ENCODE measurements around the gene OBSCN.

Gene OBSCN

DNA sequence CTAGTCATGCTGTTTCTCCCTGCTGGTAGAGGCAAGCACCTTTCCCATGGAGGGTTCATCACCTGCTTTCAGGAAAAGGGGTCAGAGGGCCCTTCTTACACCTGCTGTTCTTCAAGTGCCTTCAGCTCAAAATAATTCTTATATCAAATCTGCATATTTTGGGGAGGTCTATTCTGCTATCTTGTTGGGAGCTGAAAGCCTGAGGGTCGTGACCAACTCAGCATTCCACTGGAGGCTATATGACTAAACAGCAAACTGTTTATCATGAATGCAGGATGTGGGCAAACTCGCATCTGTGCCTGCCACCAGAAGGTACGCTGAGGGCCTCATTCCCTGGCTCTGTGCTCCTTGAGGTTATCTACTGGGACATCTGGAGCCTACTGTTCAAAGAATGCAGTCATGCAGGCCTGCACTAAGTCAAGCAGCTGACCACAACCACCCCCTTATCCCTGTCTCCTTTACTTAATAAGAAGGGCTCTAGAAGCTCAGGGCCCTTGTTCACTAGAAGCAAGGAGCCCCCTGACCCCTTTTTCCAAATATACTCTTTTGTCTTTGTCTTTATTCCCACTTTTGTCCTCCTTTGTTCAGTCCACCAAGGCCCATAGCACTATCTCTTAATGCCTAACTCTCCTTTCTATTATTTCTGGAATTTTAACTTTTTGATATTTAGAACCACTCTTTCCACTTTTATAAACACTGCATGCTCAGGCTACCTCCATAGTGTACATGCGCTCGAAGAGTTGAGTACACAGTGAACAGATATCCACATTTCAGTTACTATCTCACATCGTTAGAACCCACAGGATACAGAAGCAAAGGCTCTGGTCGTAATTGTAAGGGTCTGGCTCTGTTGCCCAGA lies 213.4 kb downstream of the OBSCN start:
- no peak overlapping the region for H3K4me3 ChIP-seq (replicated peaks; ENCODE audit: low read depth, low read length)
- DNase-seq (ENCODE audit: extremely low read depth, low read depth) = no peak
- TF ChIP-seq, protein P1, sequence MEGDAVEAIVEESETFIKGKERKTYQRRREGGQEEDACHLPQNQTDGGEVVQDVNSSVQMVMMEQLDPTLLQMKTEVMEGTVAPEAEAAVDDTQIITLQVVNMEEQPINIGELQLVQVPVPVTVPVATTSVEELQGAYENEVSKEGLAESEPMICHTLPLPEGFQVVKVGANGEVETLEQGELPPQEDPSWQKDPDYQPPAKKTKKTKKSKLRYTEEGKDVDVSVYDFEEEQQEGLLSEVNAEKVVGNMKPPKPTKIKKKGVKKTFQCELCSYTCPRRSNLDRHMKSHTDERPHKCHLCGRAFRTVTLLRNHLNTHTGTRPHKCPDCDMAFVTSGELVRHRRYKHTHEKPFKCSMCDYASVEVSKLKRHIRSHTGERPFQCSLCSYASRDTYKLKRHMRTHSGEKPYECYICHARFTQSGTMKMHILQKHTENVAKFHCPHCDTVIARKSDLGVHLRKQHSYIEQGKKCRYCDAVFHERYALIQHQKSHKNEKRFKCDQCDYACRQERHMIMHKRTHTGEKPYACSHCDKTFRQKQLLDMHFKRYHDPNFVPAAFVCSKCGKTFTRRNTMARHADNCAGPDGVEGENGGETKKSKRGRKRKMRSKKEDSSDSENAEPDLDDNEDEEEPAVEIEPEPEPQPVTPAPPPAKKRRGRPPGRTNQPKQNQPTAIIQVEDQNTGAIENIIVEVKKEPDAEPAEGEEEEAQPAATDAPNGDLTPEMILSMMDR (IDR thresholded peaks at IDR 0.05; ENCODE audit: low read depth, low read length, missing control alignments) = no peak

DNA sequence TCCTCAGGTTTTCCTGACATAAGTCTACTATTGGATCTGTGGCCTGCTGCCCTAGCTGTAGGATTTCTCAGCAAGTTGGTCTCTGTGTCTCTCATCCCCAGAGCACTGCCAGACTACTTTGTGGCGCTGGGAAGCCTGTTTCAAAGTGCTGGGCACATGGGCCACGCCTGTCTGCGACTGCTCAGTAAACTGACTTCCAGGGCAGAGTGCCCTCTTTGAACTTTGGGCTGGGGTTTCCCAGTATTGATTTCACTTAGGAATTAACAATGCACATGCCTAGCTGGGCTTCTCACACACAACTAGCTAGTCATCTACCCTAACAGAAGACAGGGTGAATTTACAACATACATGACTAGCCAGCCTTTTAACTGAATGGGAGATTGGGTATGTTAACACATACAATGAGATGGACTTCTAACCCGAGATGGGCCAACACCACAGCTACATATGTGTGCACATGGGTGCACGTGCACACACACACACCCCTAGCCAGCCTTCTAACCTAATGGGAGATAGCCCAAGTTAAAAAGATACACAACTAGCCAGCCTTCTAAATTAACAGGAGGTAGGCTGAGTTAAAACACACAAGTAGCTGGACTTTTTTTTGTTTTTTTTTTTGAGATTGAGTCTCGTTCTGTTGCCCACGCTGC lies 215.7 kb downstream of the OBSCN start:
- H3K4me3 ChIP-seq (replicated peaks; ENCODE audit: low read depth, low read length) = no peak overlapping the region
- TF ChIP-seq, protein P1 (IDR thresholded peaks at IDR 0.05; ENCODE audit: low read depth, low read length, missing control alignments) = no peak
- no peak for DNase-seq (ENCODE audit: extremely low read depth, low read depth)

DNA sequence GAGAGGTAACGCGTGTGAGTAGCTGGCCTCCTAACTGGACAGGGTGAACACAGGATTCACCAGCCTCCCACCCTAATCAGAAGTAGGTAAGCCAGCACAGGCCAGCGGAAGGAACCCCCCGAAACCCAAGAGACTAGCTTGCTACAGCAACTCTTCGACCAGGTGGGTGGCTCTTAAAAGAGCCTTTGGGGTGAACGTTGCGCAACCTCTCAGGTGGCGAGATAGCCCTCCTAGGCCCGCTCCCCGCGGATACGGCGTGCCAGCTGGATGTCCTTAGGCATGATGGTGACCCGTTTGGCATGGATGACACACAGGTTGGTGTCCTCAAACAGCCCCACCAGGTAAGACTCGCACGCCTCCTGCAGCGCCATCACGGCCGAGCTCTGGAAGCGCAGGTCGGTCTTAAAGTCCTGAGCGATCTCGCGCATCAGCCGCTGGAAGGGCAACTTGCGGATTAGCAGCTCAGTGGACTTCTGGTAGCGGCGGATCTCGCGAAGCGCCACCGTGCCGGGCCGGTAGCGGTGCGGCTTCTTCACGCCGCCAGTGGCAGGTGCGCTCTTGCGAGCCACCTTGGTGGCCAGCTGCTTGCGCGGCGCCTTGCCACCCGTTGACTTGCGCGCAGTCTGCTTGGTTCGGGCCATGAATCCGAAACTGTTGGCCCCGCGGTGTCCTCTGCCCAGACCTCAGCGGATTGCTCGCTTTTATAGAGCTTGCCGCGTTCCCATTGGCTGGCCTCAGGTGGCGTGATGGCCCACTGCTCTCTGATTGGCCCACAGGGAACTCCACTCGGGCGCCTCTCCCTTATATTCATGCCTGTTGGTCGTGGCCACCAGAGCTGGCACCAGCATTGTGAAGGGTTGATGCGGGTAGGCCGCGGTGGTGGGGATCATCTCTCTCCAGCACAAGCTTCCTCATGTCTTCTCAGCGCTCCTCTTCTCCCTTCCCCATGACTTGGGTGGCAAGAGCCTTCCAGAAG lies 217.1 kb downstream of the OBSCN start:
- TF ChIP-seq, protein P1 (IDR thresholded peaks at IDR 0.05; ENCODE audit: low read depth, low read length, missing control alignments) = no peak
- H3K4me3 ChIP-seq (replicated peaks; ENCODE audit: low read depth, low read length) = no peak overlapping the region
- no peak for DNase-seq (ENCODE audit: extremely low read depth, low read depth)

DNA sequence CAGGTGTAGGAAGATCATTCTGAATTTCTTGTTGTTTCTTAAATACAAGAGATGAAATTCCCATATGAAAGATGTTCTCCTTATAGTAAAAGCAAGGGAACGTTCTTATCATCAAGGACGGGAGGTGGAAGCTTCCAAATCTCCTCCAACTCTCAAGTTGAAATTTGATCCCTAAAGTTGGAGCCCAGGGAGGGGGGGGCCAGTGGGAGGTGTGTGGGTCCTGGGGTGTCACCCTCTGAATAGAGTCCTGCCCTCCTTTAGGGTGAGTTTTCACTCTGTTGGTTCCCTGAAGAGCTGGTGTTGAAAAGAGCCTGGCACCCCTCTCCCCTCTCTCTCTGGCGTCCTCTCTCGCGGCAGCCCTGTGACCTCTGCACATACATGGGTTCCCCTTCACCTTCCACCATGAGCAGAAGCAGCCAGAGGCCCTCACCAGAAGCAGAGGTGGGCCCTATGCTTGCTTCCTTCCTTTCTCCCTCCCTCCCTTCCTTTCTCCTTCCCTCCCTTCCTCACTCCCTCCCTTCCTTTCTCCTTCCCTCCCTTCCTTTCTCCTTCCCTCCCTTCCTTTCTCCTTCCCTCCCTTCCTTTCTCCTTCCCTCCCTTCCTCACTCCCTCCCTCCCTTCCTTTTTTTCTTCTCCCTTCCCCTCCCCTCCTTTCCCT lies 218.8 kb downstream of the OBSCN start:
- DNase-seq (ENCODE audit: extremely low read depth, low read depth) = no peak
- TF ChIP-seq, protein P1 (IDR thresholded peaks at IDR 0.05; ENCODE audit: low read depth, low read length, missing control alignments) = no peak
- no peak overlapping the region for H3K4me3 ChIP-seq (replicated peaks; ENCODE audit: low read depth, low read length)

DNA sequence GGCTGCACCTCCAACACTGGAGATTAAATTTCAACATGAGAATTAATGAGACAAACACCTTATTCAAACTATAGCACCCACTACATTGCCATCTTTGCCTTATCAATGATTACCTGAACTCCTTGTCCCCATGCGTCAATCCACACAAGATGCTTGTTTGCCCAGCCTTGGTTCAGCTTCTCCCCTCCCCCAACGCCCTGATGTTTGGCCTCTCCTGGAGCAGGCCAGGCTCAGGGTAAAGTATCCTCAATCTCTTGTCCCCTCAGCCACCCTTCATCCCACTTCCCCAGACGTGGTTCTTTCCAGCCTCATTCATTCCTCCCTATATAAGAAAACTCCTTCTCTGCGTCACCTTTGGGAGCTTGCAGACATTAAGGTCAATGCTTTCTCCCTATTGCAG lies 220.6 kb downstream of the OBSCN start:
- TF ChIP-seq, protein P1 (IDR thresholded peaks at IDR 0.05; ENCODE audit: low read depth, low read length, missing control alignments) = no peak

More for the DNA sequence above, 220.6 kb downstream of the OBSCN start:
- no peak for DNase-seq (ENCODE audit: extremely low read depth, low read depth)
- H3K4me3 ChIP-seq (replicated peaks; ENCODE audit: low read depth, low read length) = no peak overlapping the region

Measured in HFF-Myc (cell line).